ENCODE measurements around the gene EPHB1.

GRCh38 chr3:134827213-134827612 is 32.2 kb downstream of the EPHB1 start:
- TF ChIP-seq POLR2AphosphoS5 (IDR thresholded peaks at IDR 0.05; ENCODE audit: insufficient read depth, low read depth, low read length) (no peak), CTCF (IDR thresholded peaks at IDR 0.05; ENCODE audit: extremely low read depth in 1 of 2, insufficient read depth in 1 of 2, low read depth in 1 of 2, low read length in 2 of 2) (no peak)
